ENCODE results near the gene CNTN6.

DNA sequence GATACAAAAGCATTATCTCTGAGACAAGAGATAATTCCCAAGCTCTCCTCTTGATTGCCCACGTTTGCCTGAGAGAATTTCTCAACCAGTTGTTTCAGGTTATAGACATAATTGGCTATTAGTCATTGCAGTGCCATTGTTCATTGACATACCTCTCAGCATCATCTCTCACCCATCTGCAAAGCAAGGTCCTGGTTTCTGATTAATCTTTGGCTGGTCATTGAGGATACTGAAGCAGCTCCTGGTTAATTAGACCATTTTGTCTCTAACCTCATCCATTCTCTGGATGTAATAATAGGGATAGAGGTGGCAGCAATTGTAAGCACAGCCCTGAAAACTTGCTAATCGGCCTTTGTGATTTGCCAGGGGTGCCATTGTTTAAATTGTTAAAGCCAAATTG lies 104.2 kb downstream of the CNTN6 start:
- no peak for TF ChIP-seq POLR2A (IDR thresholded peaks at IDR 0.05)
- no peak for TF ChIP-seq EP300 (IDR thresholded peaks at IDR 0.05)

Measured in ovary (tissue), 1 donor.